ENCODE results near the gene RUNDC1.

RUNDC1 gene

GRCh38 chr17:42980274-42980765 lies at the start of gene RUNDC1:
TSS of gene RUNDC1 (plus strand) at chr17:42980565. CDS start at chr17:42980577, 12 bp downstream.
- H3K4me3 ChIP-seq (ENCODE audit: low read depth, low read length) = peak within 1 kb of the TSS; percentile 84
- TF ChIP-seq, protein P1, sequence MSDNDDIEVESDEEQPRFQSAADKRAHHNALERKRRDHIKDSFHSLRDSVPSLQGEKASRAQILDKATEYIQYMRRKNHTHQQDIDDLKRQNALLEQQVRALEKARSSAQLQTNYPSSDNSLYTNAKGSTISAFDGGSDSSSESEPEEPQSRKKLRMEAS (IDR thresholded peaks at IDR 0.05; ENCODE audit: low read depth, low read length) = no peak; the same call in 1 of the 2 replicates
- no peak for TF ChIP-seq CTCF (IDR thresholded peaks at IDR 0.05; ENCODE audit: low read depth, low read length)
- no peak for TF ChIP-seq MYC (IDR thresholded peaks at IDR 0.05; ENCODE audit: low read depth, low read length)
- TF ChIP-seq POLR2A (IDR thresholded peaks at IDR 0.05; ENCODE audit: extremely low read depth, insufficient read length) = no peak
- DNase-seq (ENCODE audit: low read depth) = peak; percentile 90

GRCh38 chr17:42937712-42938596 lies 42.4 kb upstream of the RUNDC1 start:
- peak; percentile 55 for TF ChIP-seq CTCF (IDR thresholded peaks at IDR 0.05; ENCODE audit: low read depth, low read length)
- TF ChIP-seq, protein P1 (IDR thresholded peaks at IDR 0.05; ENCODE audit: low read depth, low read length) = no peak
- no peak overlapping the region for H3K4me3 ChIP-seq (ENCODE audit: low read depth, low read length)
- peak; percentile 59 for DNase-seq (ENCODE audit: low read depth)

GRCh38 chr17:42944211-42944610 lies 36.2 kb upstream of the RUNDC1 start:
- DNase-seq (ENCODE audit: low read depth) = no peak
- no peak for TF ChIP-seq POLR2A (IDR thresholded peaks at IDR 0.05; ENCODE audit: extremely low read depth, insufficient read length)
- no peak overlapping the region for H3K4me3 ChIP-seq (ENCODE audit: low read depth, low read length)

DNA sequence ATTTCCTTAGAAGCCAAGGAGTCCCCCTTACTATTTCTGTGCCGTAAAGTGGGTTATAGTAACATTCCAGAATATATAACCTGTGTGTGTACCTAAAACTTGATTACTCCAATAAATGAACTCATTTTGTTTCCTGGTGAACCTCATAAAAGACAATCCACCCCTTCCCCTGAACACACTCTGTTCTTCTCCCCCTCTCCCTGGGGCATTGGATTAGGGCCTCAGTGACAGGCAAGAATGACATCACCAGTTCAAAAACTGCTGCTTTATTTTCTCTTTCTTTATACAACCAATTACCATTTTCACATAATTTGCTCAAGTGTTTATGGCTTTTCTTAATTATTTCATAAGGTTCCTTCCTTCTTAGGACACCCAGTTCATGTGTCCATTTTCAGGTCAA lies 33.6 kb upstream of the RUNDC1 start:
- no peak for DNase-seq (ENCODE audit: low read depth)
- TF ChIP-seq MYC (IDR thresholded peaks at IDR 0.05; ENCODE audit: low read depth, low read length) (no peak), CTCF (IDR thresholded peaks at IDR 0.05; ENCODE audit: low read depth, low read length) (no peak), POLR2A (IDR thresholded peaks at IDR 0.05; ENCODE audit: extremely low read depth, insufficient read length) (no peak)
- TF ChIP-seq, protein P1 (IDR thresholded peaks at IDR 0.05; ENCODE audit: low read depth, low read length) = no peak
- no peak overlapping the region for H3K4me3 ChIP-seq (ENCODE audit: low read depth, low read length)

DNA sequence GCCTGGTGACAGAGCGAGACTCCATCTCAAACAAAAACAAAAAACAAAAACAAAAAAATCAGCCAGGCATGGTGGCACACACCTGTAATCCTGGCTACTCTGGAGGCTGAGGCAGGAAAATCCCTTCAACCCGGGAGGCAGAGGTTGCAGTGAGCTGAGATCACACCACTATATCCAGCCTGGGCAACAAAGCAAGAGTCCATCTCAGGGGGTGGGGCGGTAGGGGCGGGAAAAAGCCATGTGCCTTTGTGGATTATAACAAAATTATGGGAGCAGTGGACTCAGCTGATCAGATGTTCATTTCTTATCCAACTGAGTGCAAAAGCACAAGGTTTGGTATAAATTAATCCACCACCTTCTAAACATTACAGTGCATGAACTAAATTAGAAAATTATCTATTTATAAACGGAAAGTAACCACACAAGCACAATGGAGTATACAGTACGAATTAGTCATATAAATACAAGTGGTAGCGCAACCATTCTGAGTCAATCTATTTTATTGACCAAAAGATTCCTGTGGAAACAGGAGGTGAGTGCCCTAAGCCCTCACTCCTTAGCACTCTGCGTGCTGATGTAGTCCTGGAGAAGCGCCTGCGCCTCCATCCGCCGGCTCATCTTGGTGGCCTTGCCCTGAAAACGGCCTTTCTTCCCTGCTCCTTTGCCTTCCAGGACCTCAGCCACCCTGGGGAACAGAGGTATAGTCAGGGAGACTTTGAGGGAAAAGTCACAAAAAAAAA lies 30.2 kb upstream of the RUNDC1 start:
- H3K4me3 ChIP-seq (ENCODE audit: low read depth, low read length) = no peak overlapping the region
- no peak for DNase-seq (ENCODE audit: low read depth)
- no peak for TF ChIP-seq CTCF (IDR thresholded peaks at IDR 0.05; ENCODE audit: low read depth, low read length)
- TF ChIP-seq MYC (IDR thresholded peaks at IDR 0.05; ENCODE audit: low read depth, low read length) = no peak
- TF ChIP-seq POLR2A (IDR thresholded peaks at IDR 0.05; ENCODE audit: extremely low read depth, insufficient read length) = no peak
- TF ChIP-seq, protein P1 (IDR thresholded peaks at IDR 0.05; ENCODE audit: low read depth, low read length) = no peak

DNA sequence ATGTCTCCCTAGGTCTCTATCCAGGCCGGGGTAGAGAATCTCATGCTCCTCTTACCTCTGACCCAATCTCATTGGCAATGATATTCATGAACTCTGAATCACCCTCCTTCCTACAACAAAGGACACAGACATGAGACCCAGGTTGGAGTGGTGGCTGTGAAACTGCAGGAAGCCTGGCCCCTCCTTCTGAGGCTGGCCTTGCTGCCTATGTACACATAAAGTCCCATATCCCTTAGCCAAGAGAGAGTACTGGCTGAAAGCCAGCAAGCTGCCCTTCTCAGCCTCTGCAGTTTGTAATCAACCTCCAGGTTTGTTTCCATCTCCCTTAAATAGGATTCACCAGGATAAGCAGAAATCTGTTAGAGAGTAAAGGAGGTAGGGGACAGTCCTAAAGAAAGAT lies 26.7 kb upstream of the RUNDC1 start:
- DNase-seq (ENCODE audit: low read depth) = no peak
- H3K4me3 ChIP-seq (ENCODE audit: low read depth, low read length) = no peak overlapping the region
- TF ChIP-seq CTCF (IDR thresholded peaks at IDR 0.05; ENCODE audit: low read depth, low read length) (no peak), MYC (IDR thresholded peaks at IDR 0.05; ENCODE audit: low read depth, low read length) (no peak), POLR2A (IDR thresholded peaks at IDR 0.05; ENCODE audit: extremely low read depth, insufficient read length) (no peak)
- TF ChIP-seq, protein P1 (IDR thresholded peaks at IDR 0.05; ENCODE audit: low read depth, low read length) = no peak

All from NB4 (cell line).